OCI-LY1 (cell line): ENCODE results near the gene LRR1.

Experiments
- EZH2 ChIP-seq: fragments of 200-600 bp; sonication (generic), shearing (Covaris generic); IDR thresholded peaks from 2 replicates; pipeline ENCODE4 v1.8.0; 2017; ENCODE audit warnings: borderline replicate concordance, mixed run types, mild to moderate bottlenecking, antibody characterized with exemption, low read length, moderate library complexity, mixed read lengths
- TF ChIP-seq, protein P1 (sequence below): fragments of 200-600 bp; sonication (generic), shearing (Covaris generic); IDR thresholded peaks from 2 replicates; pipeline ENCODE4 v1.5.1; 2017; ENCODE audit warnings: mild to moderate bottlenecking, antibody characterized with exemption, low read length, moderate library complexity, mixed read lengths

- TF ChIP-seq, protein P1, sequence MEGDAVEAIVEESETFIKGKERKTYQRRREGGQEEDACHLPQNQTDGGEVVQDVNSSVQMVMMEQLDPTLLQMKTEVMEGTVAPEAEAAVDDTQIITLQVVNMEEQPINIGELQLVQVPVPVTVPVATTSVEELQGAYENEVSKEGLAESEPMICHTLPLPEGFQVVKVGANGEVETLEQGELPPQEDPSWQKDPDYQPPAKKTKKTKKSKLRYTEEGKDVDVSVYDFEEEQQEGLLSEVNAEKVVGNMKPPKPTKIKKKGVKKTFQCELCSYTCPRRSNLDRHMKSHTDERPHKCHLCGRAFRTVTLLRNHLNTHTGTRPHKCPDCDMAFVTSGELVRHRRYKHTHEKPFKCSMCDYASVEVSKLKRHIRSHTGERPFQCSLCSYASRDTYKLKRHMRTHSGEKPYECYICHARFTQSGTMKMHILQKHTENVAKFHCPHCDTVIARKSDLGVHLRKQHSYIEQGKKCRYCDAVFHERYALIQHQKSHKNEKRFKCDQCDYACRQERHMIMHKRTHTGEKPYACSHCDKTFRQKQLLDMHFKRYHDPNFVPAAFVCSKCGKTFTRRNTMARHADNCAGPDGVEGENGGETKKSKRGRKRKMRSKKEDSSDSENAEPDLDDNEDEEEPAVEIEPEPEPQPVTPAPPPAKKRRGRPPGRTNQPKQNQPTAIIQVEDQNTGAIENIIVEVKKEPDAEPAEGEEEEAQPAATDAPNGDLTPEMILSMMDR = no peak
- TF ChIP-seq EZH2 = no peak
These were observed 48.9 kb upstream of the LRR1 start for GRCh38 chr14:49549881-49550280.
